22Rv1 (cell line): ENCODE data around the gene CLASP2.

Experiments
- ZFX ChIP-seq: fragments of 450-650 bp; IDR thresholded peaks from 2 replicates; pipeline ENCODE4 v1.6.1; 2017; ENCODE audit warnings: antibody characterized with exemption, borderline replicate concordance
- TF ChIP-seq, protein P1 (sequence below): fragments of 450-650 bp; IDR thresholded peaks from 2 replicates; pipeline ENCODE4 v1.5.1; 2017; ENCODE audit warnings: mild to moderate bottlenecking

DNA sequence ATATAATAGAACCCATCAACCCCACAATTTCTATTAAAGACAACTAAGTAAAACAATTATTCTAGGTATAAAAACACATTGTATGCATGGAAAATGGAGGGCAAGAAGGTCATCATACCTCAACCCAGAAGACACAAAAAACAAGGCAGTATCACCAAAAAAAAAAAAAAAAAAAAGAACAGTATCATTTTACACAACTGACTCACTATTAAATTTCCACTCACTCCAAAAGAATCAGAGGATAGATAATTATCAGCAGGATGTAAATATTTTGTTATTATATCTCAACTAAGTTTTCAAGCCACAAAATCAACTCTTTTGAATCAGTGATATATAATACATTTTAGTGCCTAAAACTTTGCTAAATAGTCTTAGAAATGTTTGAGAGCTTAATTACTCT lies 55.0 kb downstream of the CLASP2 start:
- TF ChIP-seq, protein P1, sequence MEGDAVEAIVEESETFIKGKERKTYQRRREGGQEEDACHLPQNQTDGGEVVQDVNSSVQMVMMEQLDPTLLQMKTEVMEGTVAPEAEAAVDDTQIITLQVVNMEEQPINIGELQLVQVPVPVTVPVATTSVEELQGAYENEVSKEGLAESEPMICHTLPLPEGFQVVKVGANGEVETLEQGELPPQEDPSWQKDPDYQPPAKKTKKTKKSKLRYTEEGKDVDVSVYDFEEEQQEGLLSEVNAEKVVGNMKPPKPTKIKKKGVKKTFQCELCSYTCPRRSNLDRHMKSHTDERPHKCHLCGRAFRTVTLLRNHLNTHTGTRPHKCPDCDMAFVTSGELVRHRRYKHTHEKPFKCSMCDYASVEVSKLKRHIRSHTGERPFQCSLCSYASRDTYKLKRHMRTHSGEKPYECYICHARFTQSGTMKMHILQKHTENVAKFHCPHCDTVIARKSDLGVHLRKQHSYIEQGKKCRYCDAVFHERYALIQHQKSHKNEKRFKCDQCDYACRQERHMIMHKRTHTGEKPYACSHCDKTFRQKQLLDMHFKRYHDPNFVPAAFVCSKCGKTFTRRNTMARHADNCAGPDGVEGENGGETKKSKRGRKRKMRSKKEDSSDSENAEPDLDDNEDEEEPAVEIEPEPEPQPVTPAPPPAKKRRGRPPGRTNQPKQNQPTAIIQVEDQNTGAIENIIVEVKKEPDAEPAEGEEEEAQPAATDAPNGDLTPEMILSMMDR: no peak
- TF ChIP-seq ZFX: no peak
